Stimulated activated CD8-positive, alpha-beta memory T cell treated with anti-CD3 and anti-CD28 coated beads, Interleukin-4, amount 100 ng/mL, for 24 hours (primary cell): ENCODE results near the gene RUFY2.
"Not testable (repeated sequence)": the region's sequence is repeated elsewhere in the genome, so short reads cannot be mapped to it uniquely, and the experiment has no call there.

ENCODE experiments used
- DNase-seq: peaks from one replicate; pipeline ENCODE4 v3.0.0-alpha.2; 2020; ENCODE audit warnings: low read depth

The RUFY2 gene

GRCh38 chr10:68327889-68328786 lies 78.9 kb downstream of the RUFY2 start:
- no peak for DNase-seq

DNA sequence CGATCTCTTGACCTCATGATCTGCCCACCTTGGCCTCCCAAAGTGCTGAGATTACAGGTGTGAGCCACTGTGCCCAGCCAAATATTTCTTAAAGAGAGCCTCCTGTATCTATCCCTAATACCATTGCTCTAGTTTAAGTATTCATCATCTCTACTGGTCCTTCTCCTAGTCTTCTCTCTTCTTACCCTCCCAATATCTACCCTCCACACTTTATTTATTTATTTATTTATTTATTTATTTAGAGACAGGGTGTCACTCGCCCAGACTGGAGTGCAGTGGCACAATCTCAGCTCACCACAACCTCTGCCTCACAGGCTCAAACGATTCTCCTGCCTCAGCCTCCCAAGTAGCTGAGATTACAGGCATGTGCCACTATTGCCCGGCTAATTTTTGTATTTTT lies 82.7 kb downstream of the RUFY2 start:
- DNase-seq, result not testable (repeated sequence)

DNA sequence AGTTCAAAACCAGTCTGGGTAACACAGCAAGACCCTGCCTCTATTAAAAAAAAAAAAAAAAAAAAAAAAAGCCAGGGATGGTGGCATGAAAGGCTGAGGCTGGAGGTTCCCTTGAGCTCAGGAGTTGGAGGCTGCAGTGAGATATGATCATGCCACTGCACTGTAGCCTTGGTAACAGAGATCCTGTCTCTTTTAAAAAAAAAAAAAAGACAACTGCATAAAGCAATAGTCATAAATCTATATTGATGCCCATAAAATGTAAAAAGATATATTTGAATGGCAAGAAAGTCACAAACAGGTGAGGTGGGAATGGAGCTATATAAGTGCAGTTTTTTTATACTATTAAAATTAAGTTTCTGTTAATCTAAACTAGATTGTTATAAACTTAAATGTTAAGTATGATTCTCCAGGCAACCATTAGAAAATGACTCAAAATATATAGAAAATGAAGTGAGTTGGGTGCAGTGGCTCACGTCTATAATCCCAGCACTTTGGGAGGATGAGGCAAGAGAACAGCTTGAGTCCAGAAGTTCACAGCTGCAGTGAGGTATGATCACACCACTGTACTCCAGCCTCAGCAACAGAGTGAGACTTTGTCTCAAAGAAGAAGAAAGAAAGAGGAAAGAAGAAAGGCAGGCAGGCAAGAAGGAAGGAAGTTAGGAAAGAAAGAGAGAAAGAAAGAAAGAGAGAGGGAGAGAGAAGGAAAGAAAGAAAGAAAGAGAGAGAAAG lies 88.6 kb downstream of the RUFY2 start:
- no peak for DNase-seq

GRCh38 chr10:68315582-68315981 lies 91.5 kb downstream of the RUFY2 start:
- no peak for DNase-seq

DNA sequence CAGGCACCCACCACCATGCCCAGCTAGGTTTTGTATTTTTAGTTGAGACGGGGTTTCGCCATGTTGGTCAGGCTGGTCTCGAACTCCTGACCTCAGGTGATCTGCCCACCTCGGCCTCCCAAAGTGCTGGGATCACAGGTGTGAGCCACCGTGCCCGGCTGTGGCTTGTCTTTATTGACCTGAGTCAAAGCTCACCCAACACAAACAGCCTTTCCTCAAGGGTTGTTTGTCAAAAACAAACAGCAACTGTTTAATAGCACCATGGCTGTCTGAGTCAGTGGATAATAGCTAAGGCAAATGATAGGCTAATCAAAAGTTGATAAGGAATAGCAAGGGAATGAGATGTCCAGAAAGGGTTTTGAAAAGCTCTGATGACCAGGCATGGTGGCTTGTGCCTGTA lies 92.1 kb downstream of the RUFY2 start:
- not testable (repeated sequence) for DNase-seq

DNA sequence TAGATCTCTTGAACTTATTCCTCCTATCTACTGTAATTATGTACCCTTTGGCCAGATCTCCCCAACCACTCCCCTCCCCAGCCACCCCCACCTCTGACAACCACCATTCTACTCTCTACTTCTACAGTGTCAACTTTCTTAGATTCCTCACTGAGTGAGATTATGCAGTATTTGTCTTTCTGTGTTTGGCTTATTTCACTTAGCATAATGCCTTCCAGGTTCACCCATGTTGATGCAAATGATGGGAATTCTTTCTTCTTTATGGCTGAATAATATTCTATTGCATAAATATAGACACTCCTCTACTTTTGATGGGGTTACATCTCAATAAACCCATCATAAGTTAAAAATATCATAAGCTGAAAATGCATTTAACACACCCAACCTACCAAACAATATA lies 96.5 kb downstream of the RUFY2 start:
- no peak for DNase-seq

- DNase-seq, result no peak
Observed at GRCh38 chr10:68305854-68306253, 101.2 kb downstream of the RUFY2 start.

DNA sequence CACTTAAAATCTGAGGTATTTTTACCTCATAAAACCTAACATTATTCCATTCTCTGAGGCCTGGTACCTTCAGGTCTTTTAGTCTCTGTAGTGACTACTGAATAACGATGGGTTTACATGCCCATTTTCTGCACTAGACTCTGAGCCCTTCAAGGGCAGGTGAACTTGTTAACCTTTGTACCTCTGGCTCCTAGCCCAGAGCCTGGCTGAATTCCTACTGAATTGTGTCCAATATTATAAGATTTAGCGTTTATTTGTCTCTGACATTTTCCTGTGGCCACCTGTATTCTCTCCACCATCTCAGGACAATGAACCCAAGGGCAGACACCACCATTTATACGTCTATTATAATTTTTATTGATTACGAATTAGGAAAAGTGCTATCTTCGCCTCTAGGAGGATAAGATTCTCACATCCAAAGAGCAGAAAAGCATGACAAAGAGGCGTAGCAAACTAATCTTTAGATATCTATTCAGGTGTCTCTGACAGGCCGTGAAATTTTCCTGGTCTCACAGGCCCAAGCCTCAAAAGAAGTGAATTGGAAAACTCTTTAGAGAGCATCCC lies 103.1 kb downstream of the RUFY2 start:
- DNase-seq, result no peak

DNA sequence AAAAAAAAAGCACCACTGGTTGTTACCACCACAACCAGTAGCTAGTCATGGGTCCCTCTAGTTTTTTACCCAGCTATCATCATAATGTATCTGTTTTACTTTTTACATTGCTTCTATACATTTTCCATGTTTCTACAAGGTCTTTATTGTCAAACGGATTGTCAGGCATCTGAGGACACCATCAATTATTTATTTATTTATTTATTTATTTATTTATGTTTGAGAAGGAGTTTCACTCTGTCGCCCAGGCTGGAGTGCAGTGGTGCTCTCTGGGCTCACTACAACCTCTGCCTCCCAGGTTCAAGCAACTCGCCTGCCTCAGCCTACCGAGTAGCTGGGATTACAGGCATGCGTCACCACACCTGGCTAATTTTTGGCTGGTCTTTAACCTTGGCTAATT lies 104.2 kb downstream of the RUFY2 start:
- DNase-seq, result no peak

GRCh38 chr10:68302503-68302823 lies 104.6 kb downstream of the RUFY2 start:
- DNase-seq, result no peak

DNA sequence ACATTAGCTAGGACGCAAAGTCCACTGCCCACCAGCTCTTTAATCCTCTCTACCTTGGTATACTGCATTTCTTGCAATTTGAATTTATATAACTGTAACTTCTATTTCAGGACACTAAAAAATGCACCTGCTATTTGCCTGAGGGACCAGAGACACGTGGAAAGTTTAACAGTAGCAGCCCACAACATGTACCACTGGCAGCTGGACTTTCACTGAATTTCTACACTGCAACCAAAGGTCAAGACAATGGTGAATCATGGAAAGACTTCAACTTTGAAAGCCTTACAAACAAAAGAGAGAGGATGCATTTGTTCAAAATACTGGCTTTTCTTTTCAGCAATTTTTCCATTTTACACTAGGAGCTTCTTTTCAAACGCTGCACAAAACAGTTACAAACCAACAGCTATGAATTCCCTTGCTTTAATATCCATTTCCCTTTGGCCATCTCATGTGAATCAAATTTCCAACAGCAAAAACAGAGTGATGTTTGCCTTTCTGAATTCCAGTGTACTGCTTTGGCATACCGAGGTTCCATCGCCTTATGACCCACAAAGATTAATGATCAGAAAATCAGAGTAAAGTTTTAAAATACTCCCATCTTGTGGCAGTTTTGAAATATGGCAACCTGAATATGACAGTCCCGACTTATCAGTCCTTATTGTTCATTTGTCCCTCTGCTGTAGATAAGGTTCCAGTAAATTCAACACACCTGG lies 105.1 kb downstream of the RUFY2 start:
- no peak for DNase-seq

DNA sequence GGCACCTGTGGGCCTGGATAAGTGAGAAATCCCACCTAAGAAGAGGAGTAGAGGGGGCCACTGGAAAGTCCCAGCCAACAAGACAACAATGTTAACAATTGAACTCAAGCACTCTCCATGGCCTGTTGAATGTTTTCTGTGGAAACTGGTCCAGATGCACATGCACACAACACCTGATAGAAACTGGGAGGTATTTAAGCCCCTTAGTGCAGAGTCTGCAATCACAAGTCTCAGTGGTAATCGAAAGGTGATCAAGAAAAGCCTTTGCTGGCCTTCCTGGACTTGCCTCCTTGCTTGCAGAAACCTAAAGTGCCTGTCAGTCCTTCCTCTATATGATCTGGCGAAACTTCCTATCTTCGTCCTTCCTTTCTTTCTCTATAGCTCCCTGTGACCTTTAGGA lies 105.8 kb downstream of the RUFY2 start:
- DNase-seq, result no peak

- DNase-seq, result no peak
Observed at GRCh38 chr10:68296843-68297663, 110.0 kb downstream of the RUFY2 start.
